Testis (tissue), 3 donors: Measurements from ENCODE around the gene STARD13. TPM values are rescaled to one million over a fixed set of nuclear protein-coding genes. Genes with fewer than 3 reads are reported as not detected.

ENCODE experiments used
- DNase-seq: peaks from one replicate; pipeline ENCODE4 v3.0.0-alpha.2; 2019
- H3K27ac ChIP-seq, 2 donors: fragments of 200-600 bp; sonication (generic); one replicate each; pipeline ENCODE4 v1.5.1; 2019
- H3K27me3 ChIP-seq: fragments of 200-600 bp; sonication (generic); one replicate; pipeline ENCODE4 v1.5.1; 2019
- H3K36me3 ChIP-seq: fragments of 200-600 bp; sonication (generic); one replicate; pipeline ENCODE4 v1.5.1; 2017; ENCODE audit warnings: low read depth; ENCODE audit errors: missing control alignments
- H3K4me1 ChIP-seq: fragments of 200-600 bp; sonication (generic); one replicate; pipeline ENCODE4 v1.5.1; 2019
- H3K4me3 ChIP-seq, 2 donors: fragments of 200-600 bp; sonication (generic); one replicate each; pipeline ENCODE4 v1.5.1; 2017 to 2019
- H3K9me3 ChIP-seq: fragments of 200-600 bp; sonication (generic); one replicate; pipeline ENCODE4 v1.5.1; 2017
- CTCF ChIP-seq, 3 experiments: fragments of 450-650 bp in 2 of 3; fragments of 200-600 bp in 1 of 3; sonication (generic) in 1 of 3; IDR thresholded peaks; one replicate each; pipeline ENCODE4 v1.5.1; 2016 to 2019; ENCODE audit warnings: antibody characterized with exemption in 3 of 3, mild to moderate bottlenecking in 2 of 3, moderate library complexity in 1 of 3
- POLR2A ChIP-seq: fragments of 450-650 bp; IDR thresholded peaks from one replicate; pipeline ENCODE4 v1.6.1; 2017; ENCODE audit warnings: antibody characterized with exemption, mild to moderate bottlenecking, moderate library complexity
- WGBS, 2 donors: methylation state at CpG; one replicate each; pipeline ENCODE4 v1.1.5; 2018; 5-methylcytosine and 5-hydroxymethylcytosine counted together
- intact Hi-C: fragments of 100-400 bp; cut with DNase I; formaldehyde crosslinking; loops from one replicate; pipeline ENCODE4 v1.15.1; 2023; ENCODE audit warnings: low total_unique reads
- polyA plus RNA-seq: library from polyadenylated mRNA; stranded (reverse); fragments of 350-450 nt; fragmentation: Illumina TruSeq; extraction: RNeasy Lipid Tissue Mini Kit (QIAGEN cat#74804); gene quantifications from one replicate; pipeline ENCODE4 v1.2.3, GENCODE V29; 2014; ENCODE audit warnings: low read depth, low replicate concordance; ENCODE audit not compliant: insufficient read depth
- total RNA-seq, 2 donors: library from RNA; depleted of rRNA; stranded (reverse); fragments of >200 nt; gene quantifications; one replicate each; pipeline ENCODE4 v1.2.3, GENCODE V29; 2016

Gene STARD13
- total and polyA plus RNA-seq, 3 donors from 2014 or later = 7.2 to 33.7 (median 24.4) TPM

GRCh38 chr13:33284916-33285315 lies 639 bp downstream of the STARD13 start:
- peaks cover 13% of the 10 kb centered on the region for H3K4me1 ChIP-seq
- 2 to 5% methylated on average over 6 of the region's 6 CpGs for WGBS, 2 donors
- no peaks in the 10 kb centered on the region for H3K36me3 ChIP-seq

GRCh38 chr13:33284031-33284430 lies 1.5 kb downstream of the STARD13 start:
- H3K27ac ChIP-seq = peak overlapping the region in 1 of 2 donors; percentile 93
- intact Hi-C loops = no loop called here
- H3K4me3 ChIP-seq = peak overlapping the region in 1 of 2 donors; percentile 71
- TF ChIP-seq POLR2A = no peak
- TF ChIP-seq CTCF (IDR thresholded peaks at IDR 0.05) = no peak
- peaks cover 13% of the 10 kb centered on the region for H3K4me1 ChIP-seq
- H3K9me3 ChIP-seq = no peaks in the 10 kb centered on the region
- H3K36me3 ChIP-seq = no peaks in the 10 kb centered on the region
- 43 to 47% methylated on average over 1 of the region's 1 CpG for WGBS, 2 donors
- H3K27me3 ChIP-seq = no peaks in the 10 kb centered on the region
- DNase-seq = no peak

More at GRCh38 chr13:33284916-33285315, 639 bp downstream of the STARD13 start:
- TF ChIP-seq CTCF (IDR thresholded peaks at IDR 0.05) (no peak), POLR2A (no peak)
- peak overlapping the region; percentile 89 to 93 for H3K27ac ChIP-seq
- no peaks in the 10 kb centered on the region for H3K9me3 ChIP-seq
- no peak for DNase-seq
- no peaks in the 10 kb centered on the region for H3K27me3 ChIP-seq
- intact Hi-C loops = no loop called here
- peak overlapping the region; percentile 67 to 71 for H3K4me3 ChIP-seq

GRCh38 chr13:33283195-33283911 lies 2.2 kb downstream of the STARD13 start:
- no peaks in the 10 kb centered on the region for H3K9me3 ChIP-seq
- H3K27ac ChIP-seq = no peak overlapping the region
- intact Hi-C loops = no loop called here
- H3K4me3 ChIP-seq = no peak overlapping the region
- no peaks in the 10 kb centered on the region for H3K27me3 ChIP-seq
- peaks cover 13% of the 10 kb centered on the region for H3K4me1 ChIP-seq
- 64 to 69% methylated on average over 1 of the region's 1 CpG for WGBS, 2 donors
- DNase-seq = no peak
- TF ChIP-seq POLR2A (no peak), CTCF (IDR thresholded peaks at IDR 0.05) (no peak)
- no peaks in the 10 kb centered on the region for H3K36me3 ChIP-seq

- no peak overlapping the region for H3K27ac ChIP-seq
- intact Hi-C loops = no loop called here
- H3K4me1 ChIP-seq = peaks cover 13% of the 10 kb centered on the region
- no peak overlapping the region for H3K4me3 ChIP-seq
- 82 to 85% methylated on average over 2 of the region's 2 CpGs for WGBS, 2 donors
- no peaks in the 10 kb centered on the region for H3K36me3 ChIP-seq
- DNase-seq = no peak
- H3K27me3 ChIP-seq = no peaks in the 10 kb centered on the region
- no peaks in the 10 kb centered on the region for H3K9me3 ChIP-seq
- TF ChIP-seq CTCF (IDR thresholded peaks at IDR 0.05) = no peak
- no peak for TF ChIP-seq POLR2A
Observed at GRCh38 chr13:33281951-33282595, 3.5 kb downstream of the STARD13 start.
